NB4 (cell line): ENCODE data around the gene OXA1L.
A peak's percentile ranks its signal among the peaks of the same experiment; 100 is the strongest.
"Not testable (repeated sequence)": the region's sequence is repeated elsewhere in the genome, so short reads cannot be mapped to it uniquely, and the experiment has no call there.

Source experiments
- DNase-seq: peaks from one replicate; pipeline ENCODE4 v3.0.0; 2010; ENCODE audit warnings: low read depth
- H3K4me3 ChIP-seq: one replicate; pipeline ENCODE4 v1.5.1; 2011; ENCODE audit warnings: mild to moderate bottlenecking, low read depth, low read length, moderate library complexity
- MYC ChIP-seq: IDR thresholded peaks from 2 replicates; pipeline ENCODE4 v1.6.1; 2011; ENCODE audit warnings: low read depth, low read length
- POLR2A ChIP-seq: IDR thresholded peaks from 2 replicates; pipeline ENCODE4 v1.6.1; 2011; ENCODE audit warnings: mild to moderate bottlenecking; ENCODE audit not compliant: insufficient read length; ENCODE audit errors: extremely low read depth
- TF ChIP-seq, protein P1 (sequence below): IDR thresholded peaks from 2 replicates; pipeline ENCODE4 v1.6.1; 2011; ENCODE audit warnings: low read depth, low read length
- TF ChIP-seq, protein P2 (sequence below): IDR thresholded peaks from one replicate; pipeline ENCODE4 v1.5.1; 2012; ENCODE audit warnings: low read depth, low read length

Gene OXA1L

DNA sequence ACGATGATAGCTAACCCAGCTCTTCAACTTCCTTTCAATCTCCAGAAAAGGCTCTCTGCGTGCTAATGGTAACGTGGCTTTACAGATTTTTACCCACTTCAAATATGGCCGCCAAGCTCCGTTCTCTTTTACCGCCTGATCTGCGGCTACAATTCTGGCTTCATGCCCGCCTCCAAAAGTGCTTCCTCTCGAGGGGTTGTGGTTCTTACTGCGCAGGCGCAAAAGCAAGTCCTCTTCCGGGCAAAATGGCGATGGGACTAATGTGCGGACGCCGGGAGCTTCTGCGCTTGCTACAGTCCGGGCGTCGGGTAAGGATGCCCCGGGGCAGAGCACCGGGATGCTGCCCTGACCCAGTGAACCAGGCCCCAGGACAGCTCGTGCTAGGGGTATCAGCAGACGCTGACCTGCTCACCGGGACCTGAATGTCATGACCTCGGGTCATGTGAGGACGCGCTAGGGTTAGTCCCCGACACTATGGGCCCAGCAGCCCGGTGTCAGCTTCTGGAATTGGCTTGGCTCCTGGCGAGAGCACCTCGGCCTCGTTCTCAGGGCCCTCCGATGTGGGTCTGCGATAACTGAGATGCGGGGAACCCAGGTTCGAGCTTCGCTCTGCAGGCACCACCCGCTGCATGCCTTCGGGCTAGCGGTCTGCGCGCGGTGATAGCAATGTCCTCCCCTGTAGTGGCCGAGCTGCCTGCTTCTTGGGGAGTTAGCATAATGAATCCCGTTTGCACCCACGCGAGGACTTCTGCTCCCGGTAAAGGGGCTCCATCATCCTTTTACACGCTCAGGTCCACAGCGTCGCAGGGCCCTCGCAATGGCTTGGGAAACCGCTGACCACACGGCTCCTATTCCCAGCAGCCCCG lies at the start of gene OXA1L:
OXA1L (plus strand) TSS at position 232 of the 866 bp plus-strand sequence; CDS start at position 246, 14 bp downstream.
- TF ChIP-seq MYC, result peak; percentile 76
- TF ChIP-seq, protein P1, sequence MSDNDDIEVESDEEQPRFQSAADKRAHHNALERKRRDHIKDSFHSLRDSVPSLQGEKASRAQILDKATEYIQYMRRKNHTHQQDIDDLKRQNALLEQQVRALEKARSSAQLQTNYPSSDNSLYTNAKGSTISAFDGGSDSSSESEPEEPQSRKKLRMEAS, result peak; percentile 53; the same call in 1 of the 2 replicates
- TF ChIP-seq POLR2A, result peak; percentile 82
- TF ChIP-seq, protein P2, sequence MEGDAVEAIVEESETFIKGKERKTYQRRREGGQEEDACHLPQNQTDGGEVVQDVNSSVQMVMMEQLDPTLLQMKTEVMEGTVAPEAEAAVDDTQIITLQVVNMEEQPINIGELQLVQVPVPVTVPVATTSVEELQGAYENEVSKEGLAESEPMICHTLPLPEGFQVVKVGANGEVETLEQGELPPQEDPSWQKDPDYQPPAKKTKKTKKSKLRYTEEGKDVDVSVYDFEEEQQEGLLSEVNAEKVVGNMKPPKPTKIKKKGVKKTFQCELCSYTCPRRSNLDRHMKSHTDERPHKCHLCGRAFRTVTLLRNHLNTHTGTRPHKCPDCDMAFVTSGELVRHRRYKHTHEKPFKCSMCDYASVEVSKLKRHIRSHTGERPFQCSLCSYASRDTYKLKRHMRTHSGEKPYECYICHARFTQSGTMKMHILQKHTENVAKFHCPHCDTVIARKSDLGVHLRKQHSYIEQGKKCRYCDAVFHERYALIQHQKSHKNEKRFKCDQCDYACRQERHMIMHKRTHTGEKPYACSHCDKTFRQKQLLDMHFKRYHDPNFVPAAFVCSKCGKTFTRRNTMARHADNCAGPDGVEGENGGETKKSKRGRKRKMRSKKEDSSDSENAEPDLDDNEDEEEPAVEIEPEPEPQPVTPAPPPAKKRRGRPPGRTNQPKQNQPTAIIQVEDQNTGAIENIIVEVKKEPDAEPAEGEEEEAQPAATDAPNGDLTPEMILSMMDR, result no peak
- peak within 1 kb of the TSS; percentile 97 for H3K4me3 ChIP-seq
- DNase-seq, result peak; percentile 97

DNA sequence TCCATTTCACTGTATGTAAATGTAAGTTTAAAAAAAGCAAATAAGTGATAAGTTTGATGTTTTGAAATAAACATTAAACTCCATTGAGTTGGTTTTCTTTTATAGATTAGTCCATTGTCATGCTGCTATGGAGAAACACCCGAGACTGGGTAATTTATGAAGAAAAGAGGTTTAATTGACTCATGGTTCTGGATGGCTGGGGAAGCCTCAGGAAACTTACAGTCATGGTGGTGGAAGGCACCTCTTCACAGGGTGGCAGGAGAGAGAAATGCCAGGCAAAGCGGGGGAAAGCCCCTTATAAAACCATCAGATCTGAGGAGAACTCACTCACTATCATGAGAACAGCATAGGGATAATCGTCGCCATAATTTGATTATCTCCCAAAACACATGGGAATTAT lies 48.4 kb upstream of the OXA1L start:
- TF ChIP-seq, protein P2, result no peak
- DNase-seq, result no peak
- no peak overlapping the region for H3K4me3 ChIP-seq

DNA sequence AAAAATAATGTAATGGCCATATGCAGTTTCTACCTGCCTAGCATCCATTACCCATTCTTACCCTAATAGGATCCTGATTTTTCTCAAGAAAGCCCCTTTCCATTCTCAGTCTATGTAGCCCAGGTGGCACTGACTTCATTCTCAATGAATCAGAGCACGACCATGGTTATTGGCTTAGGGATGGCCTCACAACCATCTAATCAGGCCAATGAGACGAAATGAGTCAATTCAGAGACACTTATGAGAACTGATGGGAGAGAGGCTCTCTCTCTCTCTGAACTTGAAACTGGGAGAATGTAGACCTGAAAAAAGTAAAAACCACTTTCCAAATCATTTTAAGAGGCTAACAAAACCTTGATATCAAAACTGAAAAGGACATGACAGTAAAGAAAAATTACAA lies 45.3 kb upstream of the OXA1L start:
- DNase-seq, result no peak
- TF ChIP-seq, protein P2, result no peak
- TF ChIP-seq, protein P1, result no peak
- no peak for TF ChIP-seq POLR2A
- TF ChIP-seq MYC, result no peak
- H3K4me3 ChIP-seq, result no peak overlapping the region

DNA sequence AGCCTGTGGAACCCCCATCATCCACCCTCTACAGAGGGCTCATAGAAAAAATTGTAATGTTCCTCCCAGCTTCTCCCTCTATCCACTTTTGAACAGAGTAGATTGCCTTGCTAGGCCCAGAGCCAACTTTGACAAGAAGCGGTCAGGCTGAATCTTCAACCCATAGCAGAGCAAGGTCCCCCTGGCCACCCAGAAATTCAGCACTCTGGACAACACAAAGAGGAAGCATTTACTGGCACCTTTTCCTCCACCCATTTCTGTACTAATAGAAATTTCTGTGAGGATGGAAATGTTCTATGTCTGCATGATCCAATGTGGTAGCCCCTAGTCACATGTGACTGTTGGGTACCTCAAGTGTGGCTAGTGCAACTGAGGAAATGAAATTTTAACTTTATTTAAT lies 42.7 kb upstream of the OXA1L start:
- TF ChIP-seq POLR2A, result no peak
- TF ChIP-seq, protein P2, result no peak
- TF ChIP-seq MYC, result no peak
- TF ChIP-seq, protein P1, result no peak
- no peak overlapping the region for H3K4me3 ChIP-seq
- DNase-seq, result no peak

DNA sequence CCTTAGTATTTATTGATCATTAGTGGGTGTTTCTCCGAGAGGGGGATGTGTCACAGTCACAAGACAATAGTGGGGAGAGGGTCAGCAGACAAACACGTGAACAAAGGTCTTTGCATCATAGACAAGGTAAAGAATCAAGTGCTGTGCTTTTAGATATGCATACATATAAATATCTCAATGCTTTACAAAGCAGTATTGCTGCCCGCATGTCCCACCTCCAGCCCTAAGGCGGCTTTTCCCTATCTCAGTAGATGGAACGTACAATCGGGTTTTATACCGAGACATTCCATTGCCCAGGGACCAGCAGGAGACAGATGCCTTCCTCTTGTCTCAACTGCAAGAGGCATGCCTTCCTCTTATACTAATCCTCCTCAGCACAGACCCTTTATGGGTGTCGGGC lies 41.6 kb upstream of the OXA1L start:
- DNase-seq, H3K4me3 ChIP-seq: not testable (repeated sequence)

DNA sequence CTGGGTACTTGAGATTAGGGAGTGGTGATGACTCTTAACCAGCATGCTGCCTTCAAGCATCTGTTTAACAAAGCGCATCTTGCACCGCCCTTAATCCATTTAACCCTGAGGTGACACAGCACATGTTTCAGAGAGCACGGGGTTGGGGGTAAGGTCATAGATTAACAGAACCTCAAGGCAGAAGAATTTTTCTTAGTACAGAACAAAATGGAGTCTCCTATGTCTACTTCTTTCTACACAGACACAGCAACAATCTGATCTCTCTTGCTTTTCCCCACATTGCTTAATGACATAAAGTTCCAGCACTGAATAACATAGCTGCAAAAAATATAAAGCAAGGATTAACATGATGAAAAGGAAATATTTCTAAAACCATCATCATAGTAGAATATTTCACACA lies 41.1 kb upstream of the OXA1L start:
- not testable (repeated sequence) for DNase-seq, H3K4me3 ChIP-seq

DNA sequence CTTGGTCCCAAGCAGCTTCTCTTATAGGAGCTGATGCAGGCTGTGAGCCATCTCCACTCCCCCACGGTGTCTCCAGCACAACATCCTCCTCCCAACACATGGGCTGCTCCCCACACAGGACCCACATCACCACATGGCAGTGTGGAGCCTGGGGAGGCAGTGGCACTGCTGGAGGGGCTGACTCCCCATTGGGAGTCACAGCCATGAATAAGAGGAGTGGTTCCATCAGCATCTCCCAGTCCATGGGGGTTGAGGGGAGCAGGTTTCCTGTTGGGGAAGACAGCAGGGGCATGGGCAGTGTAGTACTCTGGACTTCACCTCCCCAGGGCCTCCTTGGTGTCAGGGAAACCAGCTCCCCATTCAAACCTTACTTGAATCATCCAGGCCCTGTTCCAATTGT lies 40.5 kb upstream of the OXA1L start:
- DNase-seq, result no peak
- TF ChIP-seq, protein P1, result no peak
- TF ChIP-seq MYC (no peak), POLR2A (no peak)
- TF ChIP-seq, protein P2, result no peak
- H3K4me3 ChIP-seq, result no peak overlapping the region

DNA sequence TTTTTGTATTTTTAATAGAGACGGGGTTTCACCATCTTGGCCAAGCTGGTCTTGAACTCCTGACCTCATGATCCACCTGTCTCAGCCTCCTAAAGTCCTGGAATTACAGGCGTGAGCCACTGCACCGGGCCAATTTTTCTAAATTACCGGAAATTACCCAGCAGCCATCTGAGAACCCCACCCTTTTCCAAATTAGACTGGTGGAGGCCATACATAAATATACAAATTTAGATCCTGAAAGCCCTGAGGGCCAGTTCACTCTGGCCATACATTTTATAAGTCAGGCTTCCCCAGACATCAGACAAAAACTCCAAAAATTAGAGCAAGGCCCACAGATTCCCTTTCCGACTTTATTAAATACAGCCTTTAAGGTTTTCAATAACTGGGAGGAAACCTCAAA lies 34.4 kb upstream of the OXA1L start:
- not testable (repeated sequence) for H3K4me3 ChIP-seq, DNase-seq
